GM12878 (cell line): ENCODE measurements around the gene N4BP2. TPM values are rescaled to one million over a fixed set of nuclear protein-coding genes. Genes with fewer than 3 reads are reported as not detected.

ENCODE experiments used
- ATF2 ChIP-seq: IDR thresholded peaks from 2 replicates; pipeline ENCODE4 v1.6.1; 2012; ENCODE audit warnings: low read length, inconsistent platforms
- CBX3 ChIP-seq: fragments of 200-600 bp; sonication (generic); IDR thresholded peaks from 2 replicates; pipeline ENCODE4 v1.6.1; 2016; ENCODE audit warnings: low read depth, borderline replicate concordance
- CTCF ChIP-seq, 3 experiments: IDR thresholded peaks in 2 of 3; conservative IDR thresholded peaks in 1 of 3; 2 replicates each; pipeline ENCODE4 v1.5.1; 2011; ENCODE audit warnings: low read depth in 3 of 3, low read length in 3 of 3, mild to moderate bottlenecking in 3 of 3, control low read depth in 2 of 3, moderate library complexity in 2 of 3, inconsistent platforms in 1 of 3, mixed read lengths in 1 of 3; ENCODE audit not compliant: control insufficient read depth in 2 of 3, insufficient read depth in 1 of 3; ENCODE audit errors: extremely low read depth in 1 of 3
- ELK1 ChIP-seq: IDR thresholded peaks from 2 replicates; pipeline ENCODE4 v1.6.1; 2012; ENCODE audit warnings: low read depth, low read length, improper control_type of control experiment
- HDAC6 ChIP-seq: fragments of 200-600 bp; sonication (generic); IDR thresholded peaks from one replicate; pipeline ENCODE4 v1.8.0; 2017; ENCODE audit warnings: antibody characterized with exemption; ENCODE audit not compliant: unreplicated experiment
- KDM1A ChIP-seq: fragments of 200-600 bp; sonication (generic); IDR thresholded peaks from 2 replicates; pipeline ENCODE4 v1.6.1; 2016; ENCODE audit warnings: borderline replicate concordance
- MYB ChIP-seq: fragments of 150-350 bp; IDR thresholded peaks from 2 replicates; pipeline ENCODE4 v1.6.1; 2014; ENCODE audit warnings: mild to moderate bottlenecking, low read depth, low read length, borderline replicate concordance
- RAD51 ChIP-seq: fragments of 450-650 bp; IDR thresholded peaks from 2 replicates; pipeline ENCODE4 v1.6.1; 2016; ENCODE audit warnings: moderate library complexity, mild to moderate bottlenecking, inconsistent platforms
- SIN3A ChIP-seq: IDR thresholded peaks from 2 replicates; pipeline ENCODE4 v1.6.1; 2012; ENCODE audit warnings: low read depth, low read length, improper control_type of control experiment
- SMARCA5 ChIP-seq: fragments of 450-650 bp; IDR thresholded peaks from 2 replicates; pipeline ENCODE4 v1.6.1; 2017; ENCODE audit warnings: mild to moderate bottlenecking
- SRF ChIP-seq, 2 experiments: IDR thresholded peaks; 2 replicates each; pipeline ENCODE4 v1.6.1; 2011; ENCODE audit warnings: low read depth in 2 of 2, low read length in 2 of 2, mild to moderate bottlenecking in 1 of 2, moderate library complexity in 1 of 2
- USF1 ChIP-seq: IDR thresholded peaks from 2 replicates; pipeline ENCODE4 v1.6.1; 2011; ENCODE audit warnings: borderline replicate concordance, low read depth, mild to moderate bottlenecking, moderate library complexity, mixed read lengths, low read length; ENCODE audit not compliant: insufficient read depth; ENCODE audit errors: extremely low read length
- ZBED1 ChIP-seq: IDR thresholded peaks from 2 replicates; pipeline ENCODE4 v1.6.1; 2016; ENCODE audit warnings: borderline replicate concordance
- polyA plus RNA-seq, 11 experiments: library from polyadenylated mRNA; depleted of rRNA in 4 of 11; unstranded in 6 of 11; stranded (reverse) in 5 of 11; fragments of >200 nt; fragmentation: Nextera tagmentation in 4 of 11; fragmentation: Illumina TruSeq in 1 of 11; extraction: Ambion mirVana in 4 of 11; extraction: Trizol in 1 of 11; gene quantifications; 1 replicate in 1 of 11; 2 replicates in 10 of 11; pipeline versions ENCODE4 v1.2.1 to v1.2.3, GENCODE V29; 2011 to 2016; ENCODE audit warnings: inconsistent platforms in 2 of 11, missing spikeins in 2 of 11, low read depth in 1 of 11
- total RNA-seq, 4 experiments: library from RNA; depleted of rRNA in 3 of 4; stranded (reverse); fragments of >200 nt in 3 of 4; fragmentation: Illumina TruSeq in 1 of 4; extraction: Trizol in 1 of 4; gene quantifications; 2 replicates each; pipeline versions ENCODE4 v1.2.1 to v1.2.3, GENCODE V29; 2013 to 2021
- TF ChIP-seq, protein P1 (sequence below): fragments of 450-650 bp; IDR thresholded peaks from 2 replicates; pipeline ENCODE4 v1.6.1; 2017; ENCODE audit warnings: mild to moderate bottlenecking, low read depth, inconsistent platforms; ENCODE audit not compliant: poor library complexity, severe bottlenecking
- TF ChIP-seq, protein P2 (sequence below): IDR thresholded peaks from 2 replicates; pipeline ENCODE4 v1.6.1; 2012; ENCODE audit warnings: low read depth, low read length, improper control_type of control experiment

Gene N4BP2
- total and polyA plus RNA-seq, 10 of the 15 experiments (the other 5 are each of a cell fraction or from before 2014, with no cell fraction given) = 2.3 to 18.7 (median 10.0) TPM

- TF ChIP-seq CBX3 (no peak), ATF2 (peak; percentile 98), SMARCA5 (peak; percentile 82; the same call in 1 of the 2 replicates), KDM1A (no peak), ZBED1 (no peak; the same call in none of the 2 replicates), ELK1 (no peak), SRF (IDR thresholded peaks at IDR 0.05; ENCODE audit: low read depth in 2 of 2, low read length in 2 of 2) (no peak), CTCF (IDR thresholded peaks at IDR 0.05 in 2 of 3, conservative IDR thresholded peaks at IDR 0.05 in 1 of 3; ENCODE audit: control insufficient read depth in 2 of 3, extremely low read depth in 1 of 3, insufficient read depth in 1 of 3, low read depth in 3 of 3, low read length in 3 of 3) (no peak), HDAC6 (no peak), SIN3A (no peak), MYB (no peak), USF1 (no peak), RAD51 (0 out of 2 replicates have a peak, but pooled peaks have one; percentile 41)
- TF ChIP-seq, protein P1, sequence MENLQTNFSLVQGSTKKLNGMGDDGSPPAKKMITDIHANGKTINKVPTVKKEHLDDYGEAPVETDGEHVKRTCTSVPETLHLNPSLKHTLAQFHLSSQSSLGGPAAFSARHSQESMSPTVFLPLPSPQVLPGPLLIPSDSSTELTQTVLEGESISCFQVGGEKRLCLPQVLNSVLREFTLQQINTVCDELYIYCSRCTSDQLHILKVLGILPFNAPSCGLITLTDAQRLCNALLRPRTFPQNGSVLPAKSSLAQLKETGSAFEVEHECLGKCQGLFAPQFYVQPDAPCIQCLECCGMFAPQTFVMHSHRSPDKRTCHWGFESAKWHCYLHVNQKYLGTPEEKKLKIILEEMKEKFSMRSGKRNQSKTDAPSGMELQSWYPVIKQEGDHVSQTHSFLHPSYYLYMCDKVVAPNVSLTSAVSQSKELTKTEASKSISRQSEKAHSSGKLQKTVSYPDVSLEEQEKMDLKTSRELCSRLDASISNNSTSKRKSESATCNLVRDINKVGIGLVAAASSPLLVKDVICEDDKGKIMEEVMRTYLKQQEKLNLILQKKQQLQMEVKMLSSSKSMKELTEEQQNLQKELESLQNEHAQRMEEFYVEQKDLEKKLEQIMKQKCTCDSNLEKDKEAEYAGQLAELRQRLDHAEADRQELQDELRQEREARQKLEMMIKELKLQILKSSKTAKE = peak; percentile 90
- TF ChIP-seq, protein P2, sequence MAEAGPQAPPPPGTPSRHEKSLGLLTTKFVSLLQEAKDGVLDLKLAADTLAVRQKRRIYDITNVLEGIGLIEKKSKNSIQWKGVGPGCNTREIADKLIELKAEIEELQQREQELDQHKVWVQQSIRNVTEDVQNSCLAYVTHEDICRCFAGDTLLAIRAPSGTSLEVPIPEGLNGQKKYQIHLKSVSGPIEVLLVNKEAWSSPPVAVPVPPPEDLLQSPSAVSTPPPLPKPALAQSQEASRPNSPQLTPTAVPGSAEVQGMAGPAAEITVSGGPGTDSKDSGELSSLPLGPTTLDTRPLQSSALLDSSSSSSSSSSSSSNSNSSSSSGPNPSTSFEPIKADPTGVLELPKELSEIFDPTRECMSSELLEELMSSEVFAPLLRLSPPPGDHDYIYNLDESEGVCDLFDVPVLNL = no peak
Measured at GRCh38 chr4:40185830-40186664, 129.4 kb downstream of the N4BP2 start (continued).
